ENCODE measurements around the gene DCAF15. TPM values are rescaled to one million over a fixed set of nuclear protein-coding genes. Genes with fewer than 3 reads are reported as not detected.

Gene DCAF15
- total RNA-seq, 1 experiment from 2014 or later = 35.5 TPM

GRCh38 chr19:13906521-13906904 is 45.8 kb upstream of the DCAF15 start:
- Mint-ChIP-seq H3K27me3 (ENCODE audit: unreplicated experiment) (no peaks in the 10 kb centered on the region), H3K4me3 (ENCODE audit: low read depth, unreplicated experiment) (peak overlapping the region; percentile 78), H3K9me3 (ENCODE audit: low read depth, unreplicated experiment) (no peaks in the 10 kb centered on the region), H3K27ac (ENCODE audit: unreplicated experiment) (peak overlapping the region; percentile 36), H3K4me1 (ENCODE audit: low read depth, unreplicated experiment) (no peaks in the 10 kb centered on the region), H3K36me3 (ENCODE audit: insufficient read depth, unreplicated experiment) (peaks cover 21% of the 10 kb centered on the region)
- intact Hi-C loops (cut with micrococcal nuclease; ENCODE audit: unreplicated experiment) = no loop called here
- CTCF ChIA-PET = interaction anchor here (1.1 kb wide), 1 partner anchor 230 kb away, joined by 3 read pairs; the partner anchor contains the start of gene ASF1B
- peak; percentile 36 for DNase-seq
- BruUV-seq (replicated peaks) = no TSS peak
- TF ChIP-seq CTCF (IDR thresholded peaks at IDR 0.05; ENCODE audit: unreplicated experiment) = no peak

- intact Hi-C loops (cut with micrococcal nuclease; ENCODE audit: unreplicated experiment) = no loop called here
- no peak for DNase-seq
- Mint-ChIP-seq H3K27ac (ENCODE audit: unreplicated experiment) (peak overlapping the region; percentile 36), H3K4me1 (ENCODE audit: low read depth, unreplicated experiment) (no peaks in the 10 kb centered on the region), H3K36me3 (ENCODE audit: insufficient read depth, unreplicated experiment) (peaks cover 23% of the 10 kb centered on the region), H3K27me3 (ENCODE audit: unreplicated experiment) (no peaks in the 10 kb centered on the region), H3K4me3 (ENCODE audit: low read depth, unreplicated experiment) (peak overlapping the region; percentile 78), H3K9me3 (ENCODE audit: low read depth, unreplicated experiment) (no peaks in the 10 kb centered on the region)
- no peak for TF ChIP-seq CTCF (IDR thresholded peaks at IDR 0.05; ENCODE audit: unreplicated experiment)
- CTCF ChIA-PET = interaction anchor here (1.1 kb wide), 1 partner anchor 230 kb away, joined by 3 read pairs; the partner anchor contains the start of gene ASF1B
- TSS peak; percentile 57 for BruUV-seq (replicated peaks)
Measured at GRCh38 chr19:13906910-13907309, 45.4 kb upstream of the DCAF15 start.

GRCh38 chr19:13908674-13909073 is 43.6 kb upstream of the DCAF15 start:
- CTCF ChIA-PET = no interaction called here
- no peaks in the 10 kb centered on the region for H3K4me1 Mint-ChIP-seq (ENCODE audit: low read depth, unreplicated experiment)

GRCh38 chr19:13909430-13909829 is 42.9 kb upstream of the DCAF15 start:
- peaks cover 30% of the 10 kb centered on the region for H3K36me3 Mint-ChIP-seq (ENCODE audit: insufficient read depth, unreplicated experiment)
- TF ChIP-seq CTCF (IDR thresholded peaks at IDR 0.05; ENCODE audit: unreplicated experiment) = no peak
- no TSS peak for BruUV-seq (replicated peaks)
- H3K9me3 Mint-ChIP-seq (ENCODE audit: low read depth, unreplicated experiment) = no peaks in the 10 kb centered on the region
- no peaks in the 10 kb centered on the region for H3K4me1 Mint-ChIP-seq (ENCODE audit: low read depth, unreplicated experiment)
- no peak overlapping the region for H3K4me3 Mint-ChIP-seq (ENCODE audit: low read depth, unreplicated experiment)
- intact Hi-C loops (cut with micrococcal nuclease; ENCODE audit: unreplicated experiment) = no loop called here
- H3K27me3 Mint-ChIP-seq (ENCODE audit: unreplicated experiment) = no peaks in the 10 kb centered on the region
- CTCF ChIA-PET = no interaction called here
- DNase-seq = no peak
- H3K27ac Mint-ChIP-seq (ENCODE audit: unreplicated experiment) = no peak overlapping the region

More at GRCh38 chr19:13908674-13909073, 43.6 kb upstream of the DCAF15 start:
- no TSS peak for BruUV-seq (replicated peaks)
- Mint-ChIP-seq H3K4me3 (ENCODE audit: low read depth, unreplicated experiment) (no peak overlapping the region), H3K36me3 (ENCODE audit: insufficient read depth, unreplicated experiment) (peaks cover 30% of the 10 kb centered on the region), H3K9me3 (ENCODE audit: low read depth, unreplicated experiment) (no peaks in the 10 kb centered on the region), H3K27ac (ENCODE audit: unreplicated experiment) (no peak overlapping the region), H3K27me3 (ENCODE audit: unreplicated experiment) (no peaks in the 10 kb centered on the region)
- DNase-seq = no peak
- intact Hi-C loops (cut with micrococcal nuclease; ENCODE audit: unreplicated experiment) = no loop called here
- no peak for TF ChIP-seq CTCF (IDR thresholded peaks at IDR 0.05; ENCODE audit: unreplicated experiment)
